HG02678 (cell line): ENCODE data around the gene NTNG1.

Experiments
- ATAC-seq: cut with Tn5 transposase; IDR thresholded peaks from one replicate; pipeline ENCODE4 v1.9.1; 2021; ENCODE audit warnings: mild to moderate bottlenecking, moderate library complexity; ENCODE audit not compliant: unreplicated experiment

Gene NTNG1

DNA sequence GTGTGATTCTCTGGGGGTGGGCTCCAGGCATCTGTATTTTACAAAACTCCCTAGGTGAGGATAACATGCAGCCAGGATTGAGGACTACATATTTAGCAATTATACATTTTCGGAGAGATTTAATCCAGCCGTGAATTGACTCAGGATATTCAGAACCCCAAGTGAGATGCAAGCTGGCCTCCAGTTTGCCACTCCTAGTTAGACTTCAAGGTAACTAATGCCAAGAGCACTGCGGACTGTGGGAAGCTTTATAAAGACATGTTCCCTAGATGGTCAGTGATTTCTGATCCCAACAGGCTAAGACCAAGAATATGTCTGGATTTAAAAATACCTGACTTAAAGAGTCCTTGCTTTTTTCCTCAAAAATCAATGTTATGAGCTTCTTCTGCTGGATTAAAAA is 308.5 kb downstream of the NTNG1 start:
- ATAC-seq, result no peak

DNA sequence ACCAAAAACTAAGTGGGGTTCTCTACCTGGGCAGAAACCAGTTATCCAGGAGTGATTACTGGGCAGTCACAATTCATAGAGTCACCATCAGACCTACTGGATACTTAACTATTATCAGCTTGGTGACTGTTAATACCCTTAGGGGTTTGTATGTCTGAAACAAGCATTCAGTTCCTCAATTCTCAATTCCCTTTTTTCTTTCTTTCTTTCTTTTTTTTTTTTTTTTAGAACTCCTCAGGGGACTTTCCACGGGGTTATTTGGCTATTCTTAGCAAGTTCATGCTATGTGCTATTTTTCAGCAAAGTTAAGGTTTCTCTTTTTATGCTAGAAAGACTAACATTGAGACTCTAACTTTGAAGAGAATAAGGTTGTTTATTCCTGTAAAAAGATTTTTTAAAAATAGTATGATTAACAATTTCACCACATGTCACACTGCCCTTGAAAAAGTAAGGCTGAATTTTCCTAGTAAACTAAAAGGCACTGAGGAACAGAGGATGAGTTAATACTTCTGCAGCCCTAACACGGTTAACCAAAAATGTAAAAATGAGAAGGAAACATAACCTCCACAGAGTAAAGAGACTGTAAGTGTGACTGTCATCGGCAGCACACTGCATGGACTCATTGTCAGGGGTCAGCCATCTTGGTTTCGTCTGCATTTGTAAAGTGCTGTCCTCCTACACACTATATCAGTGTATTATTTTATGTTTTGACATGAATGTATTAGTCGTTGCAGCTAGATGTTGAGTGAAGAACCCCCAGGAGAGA is 310.2 kb downstream of the NTNG1 start:
- peak; percentile 77 for ATAC-seq

DNA sequence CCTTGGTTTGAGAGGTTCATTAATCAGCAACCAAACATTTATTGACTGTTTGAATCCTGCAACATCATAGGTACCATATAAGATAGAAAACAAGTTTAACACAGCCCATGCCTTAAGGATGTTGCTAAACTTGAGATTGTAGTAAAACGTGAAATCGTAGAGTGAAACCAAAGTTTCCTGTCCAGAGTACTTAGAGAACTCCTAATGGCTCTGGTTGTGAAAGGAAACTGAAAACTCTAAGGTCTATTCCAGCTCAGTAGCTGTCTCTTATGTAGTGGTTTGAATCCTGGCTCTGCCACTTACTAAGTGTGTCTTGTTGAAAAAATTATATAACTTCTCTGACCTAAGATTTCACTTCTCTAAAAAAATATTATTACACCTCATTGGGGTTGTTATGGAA is 310.9 kb downstream of the NTNG1 start:
- peak; percentile 50 for ATAC-seq

DNA sequence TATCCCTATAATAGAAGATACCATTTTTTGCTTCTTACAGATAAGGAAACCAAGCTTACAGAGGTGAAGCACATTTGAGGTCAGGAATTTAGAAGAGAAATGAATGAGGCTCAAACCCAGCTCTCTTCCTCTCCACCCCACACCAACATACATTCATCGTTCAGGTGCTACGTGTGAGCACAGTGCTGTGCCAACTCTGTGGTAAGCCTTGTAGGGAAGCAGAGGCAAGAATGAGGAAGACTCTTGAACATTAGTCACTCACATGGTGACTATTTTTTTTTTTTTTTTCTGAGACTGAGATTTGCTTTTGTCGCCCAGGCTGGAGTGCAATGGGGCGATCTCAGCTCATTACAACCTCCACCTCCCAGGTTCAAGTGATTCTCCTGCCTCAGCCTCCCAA is 314.0 kb downstream of the NTNG1 start:
- ATAC-seq, result no peak

DNA sequence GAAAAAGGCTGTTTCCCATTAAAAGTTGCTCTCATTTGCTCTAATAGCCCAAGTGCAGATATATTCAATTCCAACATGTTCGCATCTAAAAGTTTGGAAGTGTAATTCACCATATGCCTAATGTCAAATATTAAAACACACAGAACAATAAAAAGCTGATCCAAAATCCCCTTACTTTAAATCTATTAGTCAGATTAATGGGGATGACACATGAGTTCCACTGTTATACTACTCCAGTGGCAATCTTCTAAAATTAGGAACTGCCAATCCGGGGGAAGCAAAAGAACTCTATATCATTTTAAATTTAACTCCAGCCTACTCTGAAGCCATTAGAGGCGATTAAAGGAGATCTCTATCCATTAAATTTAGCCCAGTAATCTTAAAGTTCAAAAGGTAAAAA is 317.1 kb downstream of the NTNG1 start:
- no peak for ATAC-seq

DNA sequence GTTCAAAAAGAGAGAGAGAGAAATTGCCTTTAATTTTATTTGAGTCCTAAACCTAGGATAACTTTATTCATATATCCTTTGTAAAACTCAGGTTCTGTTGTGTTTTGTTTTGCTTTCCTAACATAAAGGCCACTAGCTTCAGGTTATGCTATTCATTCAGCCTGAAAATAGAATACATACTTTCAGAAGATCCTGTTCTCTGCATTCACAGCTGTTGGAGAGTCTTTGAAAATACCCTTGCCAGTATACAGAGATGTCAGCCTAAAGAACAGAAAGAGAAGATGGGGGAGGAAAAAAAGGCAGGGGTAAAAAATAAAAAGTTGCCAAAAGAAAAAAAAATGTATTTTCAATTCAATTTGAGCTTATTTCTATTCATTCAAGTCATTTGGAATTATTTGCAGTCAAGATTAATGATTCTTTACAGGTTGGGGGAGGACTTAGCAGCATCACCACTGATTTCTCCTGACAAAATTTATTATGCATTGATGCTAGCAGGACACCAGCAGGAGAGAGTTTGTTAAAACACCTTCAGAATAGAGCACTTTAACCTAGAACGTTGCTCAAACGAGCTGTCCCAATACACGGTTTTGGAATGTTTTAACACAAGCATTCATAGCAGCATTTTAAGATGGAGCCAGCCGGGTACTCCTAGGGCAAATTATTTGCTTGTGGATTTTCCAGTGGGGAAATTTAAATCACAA is 318.5 kb downstream of the NTNG1 start:
- peak; percentile 64 for ATAC-seq

DNA sequence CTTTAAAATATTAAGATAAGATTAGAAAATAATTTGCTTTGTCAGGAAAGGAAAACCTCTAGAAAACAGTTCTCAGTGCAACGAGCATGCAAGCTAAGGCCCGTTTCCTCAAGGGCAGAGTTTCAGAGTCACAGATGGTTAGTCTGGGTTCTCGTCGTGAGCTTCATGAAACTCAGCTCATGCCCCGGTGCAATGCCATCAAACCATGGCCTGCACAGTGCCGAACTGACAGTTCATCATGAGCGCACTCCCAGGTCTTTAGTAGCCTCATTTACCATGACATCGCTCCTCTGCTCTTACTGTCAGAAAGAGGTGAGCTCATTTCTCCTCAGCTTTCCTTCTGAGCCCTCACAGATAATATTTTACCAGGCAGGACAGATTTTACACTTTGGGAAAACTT is 319.2 kb downstream of the NTNG1 start:
- ATAC-seq, result peak; percentile 96

DNA sequence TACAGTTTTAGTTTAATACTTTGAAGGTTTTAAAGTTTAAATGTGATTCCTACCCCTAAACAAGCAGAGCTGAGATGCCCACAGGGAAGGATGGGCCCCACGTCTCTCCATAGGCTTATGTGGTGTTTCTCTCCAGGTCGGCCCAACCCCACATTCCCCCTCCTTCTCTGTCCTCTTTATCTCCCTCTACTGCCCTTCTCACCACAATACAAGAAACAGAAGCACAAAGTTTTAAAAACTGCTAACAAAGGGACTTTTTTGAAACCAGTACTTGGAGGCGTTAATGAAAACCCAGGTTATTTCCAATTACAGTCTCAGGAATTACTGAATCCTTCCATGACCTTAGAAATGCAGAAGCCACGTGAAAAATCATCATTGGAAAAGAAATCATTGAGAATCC is 324.0 kb downstream of the NTNG1 start:
- no peak for ATAC-seq

DNA sequence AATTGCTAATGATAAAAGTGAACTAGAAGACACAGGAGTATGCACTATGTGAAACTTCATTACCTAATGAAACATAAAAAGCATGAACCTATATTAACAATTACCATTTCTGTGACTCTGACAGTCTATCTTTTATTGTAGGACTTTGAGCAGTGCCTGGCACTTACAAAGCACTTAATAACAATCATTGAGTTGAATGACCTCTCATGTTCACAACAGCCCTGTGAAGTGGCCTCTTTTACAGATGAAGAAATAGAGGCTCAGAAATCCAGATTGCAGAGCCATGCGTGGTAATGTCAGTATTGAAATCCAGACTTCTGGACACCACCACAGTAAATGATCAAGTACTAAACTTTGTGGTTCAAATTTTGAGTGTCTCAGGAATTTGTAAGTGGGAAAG is 326.4 kb downstream of the NTNG1 start:
- ATAC-seq, result no peak

DNA sequence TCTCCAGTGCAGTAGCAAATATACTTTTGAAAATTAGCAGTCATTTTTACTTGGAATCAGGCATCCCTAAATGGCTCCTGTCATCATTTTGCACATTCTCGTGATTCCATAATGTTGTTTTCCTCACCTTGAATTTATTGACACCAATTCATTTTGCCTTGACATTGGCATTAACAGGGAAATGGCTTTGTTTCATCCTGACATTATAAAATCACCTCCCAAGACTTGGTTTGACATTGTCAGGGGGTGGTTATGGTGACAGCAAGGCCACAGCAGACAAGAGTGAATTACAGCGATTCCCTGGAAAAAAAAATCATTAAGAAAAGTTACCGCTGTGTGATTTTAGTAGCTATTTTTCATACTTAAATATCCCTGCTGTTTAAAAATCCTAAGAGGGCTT is 327.0 kb downstream of the NTNG1 start:
- ATAC-seq, result no peak

DNA sequence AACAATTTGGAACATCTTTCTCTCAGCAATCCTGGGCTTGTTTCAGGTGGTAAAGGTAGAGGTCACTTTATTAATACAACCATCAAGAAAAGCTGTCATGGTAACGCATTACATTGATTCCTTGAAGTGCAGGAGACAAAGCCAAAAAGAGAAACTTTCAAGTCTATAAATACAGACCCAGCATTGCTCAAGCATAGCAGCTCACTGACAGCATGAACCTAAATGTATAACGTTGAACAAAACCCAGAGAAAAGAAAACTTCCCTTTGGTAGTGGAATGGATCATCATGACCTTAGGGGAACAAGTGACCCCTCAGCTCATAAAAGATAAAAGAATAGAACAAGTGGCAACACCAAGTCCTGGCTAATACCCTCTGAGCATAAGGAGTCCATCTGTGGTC is 332.2 kb downstream of the NTNG1 start:
- peak; percentile 33 for ATAC-seq

DNA sequence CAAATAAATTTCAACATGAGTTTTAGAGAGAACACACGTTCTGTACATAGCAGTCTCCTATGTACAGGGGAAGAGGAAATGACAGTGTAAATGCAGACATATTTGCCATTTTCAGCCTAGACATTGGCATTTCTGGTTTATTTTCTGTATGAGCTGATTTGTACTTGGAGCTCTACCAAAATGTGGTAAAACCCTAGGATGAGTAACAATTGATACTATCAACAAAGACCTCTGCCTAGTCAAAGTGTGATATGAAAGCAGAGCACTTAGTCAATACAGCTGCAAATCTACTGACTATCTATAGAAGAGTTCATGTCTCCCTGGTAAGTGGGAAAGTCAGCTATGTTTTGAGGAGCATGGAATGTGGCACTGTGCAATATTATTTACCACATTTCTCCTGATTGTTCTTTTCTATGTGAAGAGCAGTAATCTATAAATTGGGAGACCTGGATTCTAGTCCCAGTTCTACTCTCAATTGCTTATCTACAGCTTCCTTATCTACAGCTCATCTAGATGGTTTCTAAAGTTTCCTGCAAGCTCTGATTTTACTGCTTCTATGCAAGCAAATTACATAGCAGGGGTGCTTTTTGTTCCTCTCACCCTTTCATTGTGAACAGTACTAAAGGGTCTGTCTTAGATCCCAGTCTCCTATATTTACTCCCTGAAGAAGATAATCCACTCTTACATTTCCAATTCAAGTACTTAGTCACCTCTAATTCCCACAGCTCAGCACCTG is 334.2 kb downstream of the NTNG1 start:
- peak; percentile 77 for ATAC-seq

DNA sequence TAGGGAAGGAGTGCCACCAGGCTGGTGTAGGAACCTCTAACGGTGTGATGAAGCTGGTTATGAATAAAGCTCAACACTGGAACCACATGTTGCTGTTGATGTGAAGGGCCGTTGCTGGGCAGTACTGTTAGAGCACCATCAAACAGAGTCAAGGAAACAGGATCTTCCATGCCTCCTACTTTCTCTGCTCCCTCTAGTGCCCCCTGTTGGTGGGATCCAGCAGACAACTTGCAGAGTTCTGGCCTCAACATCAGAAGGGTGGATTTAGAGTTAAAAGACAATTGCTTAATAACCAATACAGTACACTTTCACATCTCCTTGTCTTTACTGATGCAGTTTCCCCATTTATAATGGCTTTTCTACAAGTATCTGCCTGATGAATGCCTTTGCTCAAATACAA is 336.4 kb downstream of the NTNG1 start:
- ATAC-seq, result no peak

DNA sequence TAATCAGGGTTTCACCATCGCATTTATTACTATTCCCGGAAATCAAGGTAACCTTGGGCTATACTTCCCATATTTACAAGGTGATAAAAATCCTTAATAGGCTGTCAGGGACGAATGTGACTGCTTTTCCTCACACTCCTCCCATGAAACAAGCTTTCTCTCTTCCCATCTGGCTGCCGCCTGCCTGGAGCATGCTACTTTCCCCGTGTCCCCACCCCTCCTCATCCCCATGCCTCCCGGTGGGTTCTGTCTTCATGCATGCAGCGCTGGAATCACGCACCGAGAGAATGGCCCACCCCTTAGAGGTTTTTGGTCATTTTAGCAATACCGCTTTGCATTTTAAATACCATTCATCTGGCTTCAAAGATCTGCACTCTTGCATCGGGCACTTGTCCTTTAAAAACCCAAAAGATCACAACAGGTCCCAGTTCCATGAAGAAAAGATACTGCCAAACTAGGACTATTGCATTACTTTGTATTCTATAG is 339.1 kb downstream of the NTNG1 start:
- ATAC-seq, result no peak

DNA sequence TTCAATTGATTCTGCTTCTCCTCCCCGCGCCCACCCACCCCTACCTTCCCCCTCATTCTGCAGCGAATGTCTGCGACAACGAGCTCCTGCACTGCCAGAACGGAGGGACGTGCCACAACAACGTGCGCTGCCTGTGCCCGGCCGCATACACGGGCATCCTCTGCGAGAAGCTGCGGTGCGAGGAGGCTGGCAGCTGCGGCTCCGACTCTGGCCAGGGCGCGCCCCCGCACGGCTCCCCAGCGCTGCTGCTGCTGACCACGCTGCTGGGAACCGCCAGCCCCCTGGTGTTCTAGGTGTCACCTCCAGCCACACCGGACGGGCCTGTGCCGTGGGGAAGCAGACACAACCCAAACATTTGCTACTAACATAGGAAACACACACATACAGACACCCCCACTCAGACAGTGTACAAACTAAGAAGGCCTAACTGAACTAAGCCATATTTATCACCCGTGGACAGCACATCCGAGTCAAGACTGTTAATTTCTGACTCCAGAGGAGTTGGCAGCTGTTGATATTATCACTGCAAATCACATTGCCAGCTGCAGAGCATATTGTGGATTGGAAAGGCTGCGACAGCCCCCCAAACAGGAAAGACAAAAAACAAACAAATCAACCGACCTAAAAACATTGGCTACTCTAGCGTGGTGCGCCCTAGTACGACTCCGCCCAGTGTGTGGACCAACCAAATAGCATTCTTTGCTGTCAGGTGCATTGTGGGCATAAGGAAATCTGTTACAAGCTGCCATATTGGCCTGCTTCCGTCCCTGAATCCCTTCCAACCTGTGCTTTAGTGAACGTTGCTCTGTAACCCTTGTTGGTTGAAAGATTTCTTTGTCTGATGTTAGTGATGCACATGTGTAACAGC is 339.9 kb downstream of the NTNG1 start:
- peak; percentile 83 for ATAC-seq

DNA sequence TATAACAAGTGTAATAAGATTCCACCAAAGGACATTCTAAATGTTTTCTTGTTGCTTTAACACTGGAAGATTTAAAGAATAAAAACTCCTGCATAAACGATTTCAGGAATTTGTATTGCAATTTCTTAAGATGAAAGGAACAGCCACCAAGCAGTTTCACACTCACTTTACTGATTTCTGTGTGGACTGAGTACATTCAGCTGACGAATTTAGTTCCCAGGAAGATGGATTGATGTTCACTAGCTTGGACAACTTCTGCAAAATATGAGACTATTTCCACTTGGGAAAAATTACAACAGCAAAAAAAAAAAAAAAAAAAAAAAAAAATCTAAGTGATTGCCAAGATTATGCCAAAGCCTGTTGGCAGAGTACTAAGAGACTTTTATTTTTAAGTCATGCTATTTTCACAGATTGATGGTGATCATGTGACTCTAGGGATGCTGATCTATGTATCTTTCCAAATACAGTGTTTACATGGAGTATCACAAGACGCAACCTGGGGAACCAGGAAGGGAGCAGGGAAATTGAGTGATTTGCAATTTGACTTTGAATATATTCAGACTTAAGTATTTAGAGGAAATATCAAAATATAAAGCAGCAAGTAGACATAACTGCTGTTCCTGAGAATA is 341.0 kb downstream of the NTNG1 start:
- no peak for ATAC-seq

DNA sequence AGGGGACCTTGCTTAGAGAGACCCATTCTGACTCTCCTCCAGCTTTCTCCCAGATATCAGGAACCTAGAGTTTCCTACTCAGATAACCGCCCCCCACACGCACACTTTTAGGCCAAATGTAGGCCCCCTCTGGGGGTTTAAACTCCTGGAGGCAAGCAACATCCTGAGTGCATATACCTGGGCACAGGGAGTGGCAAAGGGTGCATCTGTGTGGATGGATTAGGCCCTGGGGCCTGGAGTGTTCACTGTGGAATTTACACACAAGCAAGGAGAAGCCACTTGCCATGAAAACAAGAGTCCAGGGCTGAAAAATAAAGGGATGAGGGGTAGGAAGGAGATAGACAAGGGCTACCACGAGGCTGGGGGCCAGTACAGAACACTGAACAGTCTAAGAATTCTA is 343.1 kb downstream of the NTNG1 start:
- no peak for ATAC-seq

DNA sequence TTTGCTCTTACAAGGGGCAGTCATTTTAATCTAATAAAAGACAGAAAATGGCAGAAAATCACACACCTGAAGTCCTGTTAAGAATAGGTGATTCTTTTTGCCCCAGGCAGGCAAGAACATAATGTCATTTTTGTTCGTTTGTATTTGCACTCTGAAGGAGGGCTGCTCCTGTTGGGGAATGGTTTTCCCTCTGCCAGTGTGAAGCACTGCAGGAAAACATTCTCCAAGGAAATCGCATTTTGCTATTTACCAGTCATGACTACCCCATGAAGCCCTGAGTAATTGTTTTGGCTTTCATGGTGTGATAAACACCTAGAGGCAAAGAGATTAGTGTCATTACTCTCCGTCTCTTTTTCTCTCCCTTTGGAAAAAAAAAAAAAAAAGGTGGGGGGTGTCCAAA is 345.5 kb downstream of the NTNG1 start:
- no peak for ATAC-seq

DNA sequence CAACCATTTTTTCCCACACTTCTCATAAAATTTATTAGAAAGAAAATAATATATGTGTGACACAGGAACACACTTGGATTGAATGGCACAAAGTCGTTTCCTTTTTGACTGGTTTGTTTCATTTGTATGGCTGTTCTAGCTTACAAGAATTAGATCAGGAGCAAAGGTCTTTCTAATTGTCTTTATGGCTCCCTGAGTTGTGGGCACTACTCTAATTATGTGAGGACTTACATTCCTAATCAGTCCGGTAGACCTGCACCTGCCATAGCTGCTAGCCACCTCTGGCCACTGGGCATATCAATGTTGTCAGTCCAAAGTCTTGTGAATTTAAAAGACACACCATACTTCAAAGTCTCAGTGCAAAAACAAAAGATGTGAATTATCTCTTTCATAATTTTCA is 346.7 kb downstream of the NTNG1 start:
- ATAC-seq, result no peak

DNA sequence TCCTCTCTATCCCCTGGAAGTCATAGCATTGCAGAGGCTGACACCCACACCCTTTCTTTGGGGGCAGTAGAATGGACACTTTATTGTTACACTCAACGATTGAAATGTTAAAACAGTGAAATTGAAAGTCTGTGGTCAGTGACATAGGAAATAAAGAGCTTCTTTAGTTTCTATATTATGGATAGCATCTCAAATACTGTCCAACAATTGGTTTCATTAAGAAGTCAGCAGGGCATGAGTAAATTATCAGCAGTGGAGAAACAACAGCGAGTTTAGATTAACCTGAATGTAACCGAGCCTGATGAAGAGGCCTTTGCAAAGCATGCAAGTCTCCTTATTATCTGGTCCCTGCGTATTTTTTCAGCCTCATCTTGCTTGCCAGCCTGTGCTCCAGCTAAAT is 350.7 kb downstream of the NTNG1 start:
- ATAC-seq, result no peak
